ENCODE data around the gene NEK1. TPM values are rescaled to one million over a fixed set of nuclear protein-coding genes. Genes with fewer than 3 reads are reported as not detected.
A peak's percentile ranks its signal among the peaks of the same experiment; 100 is the strongest.

Gene NEK1, protein sequence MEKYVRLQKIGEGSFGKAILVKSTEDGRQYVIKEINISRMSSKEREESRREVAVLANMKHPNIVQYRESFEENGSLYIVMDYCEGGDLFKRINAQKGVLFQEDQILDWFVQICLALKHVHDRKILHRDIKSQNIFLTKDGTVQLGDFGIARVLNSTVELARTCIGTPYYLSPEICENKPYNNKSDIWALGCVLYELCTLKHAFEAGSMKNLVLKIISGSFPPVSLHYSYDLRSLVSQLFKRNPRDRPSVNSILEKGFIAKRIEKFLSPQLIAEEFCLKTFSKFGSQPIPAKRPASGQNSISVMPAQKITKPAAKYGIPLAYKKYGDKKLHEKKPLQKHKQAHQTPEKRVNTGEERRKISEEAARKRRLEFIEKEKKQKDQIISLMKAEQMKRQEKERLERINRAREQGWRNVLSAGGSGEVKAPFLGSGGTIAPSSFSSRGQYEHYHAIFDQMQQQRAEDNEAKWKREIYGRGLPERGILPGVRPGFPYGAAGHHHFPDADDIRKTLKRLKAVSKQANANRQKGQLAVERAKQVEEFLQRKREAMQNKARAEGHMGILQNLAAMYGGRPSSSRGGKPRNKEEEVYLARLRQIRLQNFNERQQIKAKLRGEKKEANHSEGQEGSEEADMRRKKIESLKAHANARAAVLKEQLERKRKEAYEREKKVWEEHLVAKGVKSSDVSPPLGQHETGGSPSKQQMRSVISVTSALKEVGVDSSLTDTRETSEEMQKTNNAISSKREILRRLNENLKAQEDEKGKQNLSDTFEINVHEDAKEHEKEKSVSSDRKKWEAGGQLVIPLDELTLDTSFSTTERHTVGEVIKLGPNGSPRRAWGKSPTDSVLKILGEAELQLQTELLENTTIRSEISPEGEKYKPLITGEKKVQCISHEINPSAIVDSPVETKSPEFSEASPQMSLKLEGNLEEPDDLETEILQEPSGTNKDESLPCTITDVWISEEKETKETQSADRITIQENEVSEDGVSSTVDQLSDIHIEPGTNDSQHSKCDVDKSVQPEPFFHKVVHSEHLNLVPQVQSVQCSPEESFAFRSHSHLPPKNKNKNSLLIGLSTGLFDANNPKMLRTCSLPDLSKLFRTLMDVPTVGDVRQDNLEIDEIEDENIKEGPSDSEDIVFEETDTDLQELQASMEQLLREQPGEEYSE (N-terminal part only)
- total RNA-seq (2021) = 10.3 to 12.8 TPM (median 12.7 TPM) in 3 replicates
- Bru-seq, nascent RNA = percentile 65 among the genes with signal in this experiment
- long read RNA-seq, experiment 1, full-length matches to known transcripts = 2 of 36 reads
- long read RNA-seq, experiment 1, partial matches to known transcripts = 14 of 36 reads
- long read RNA-seq, experiment 1, other reads (novel, unspliced or antisense) = 20 of 36 reads
- long read RNA-seq, experiment 2, partial matches to known transcripts = 5 of 16 reads
- long read RNA-seq, experiment 2, other reads (novel, unspliced or antisense) = 11 of 16 reads
- long read RNA-seq, experiment 3, partial matches to known transcripts = 8 of 8 reads
- long read RNA-seq, experiment 3, other reads (novel, unspliced or antisense) = 0 of 8 reads

DNA sequence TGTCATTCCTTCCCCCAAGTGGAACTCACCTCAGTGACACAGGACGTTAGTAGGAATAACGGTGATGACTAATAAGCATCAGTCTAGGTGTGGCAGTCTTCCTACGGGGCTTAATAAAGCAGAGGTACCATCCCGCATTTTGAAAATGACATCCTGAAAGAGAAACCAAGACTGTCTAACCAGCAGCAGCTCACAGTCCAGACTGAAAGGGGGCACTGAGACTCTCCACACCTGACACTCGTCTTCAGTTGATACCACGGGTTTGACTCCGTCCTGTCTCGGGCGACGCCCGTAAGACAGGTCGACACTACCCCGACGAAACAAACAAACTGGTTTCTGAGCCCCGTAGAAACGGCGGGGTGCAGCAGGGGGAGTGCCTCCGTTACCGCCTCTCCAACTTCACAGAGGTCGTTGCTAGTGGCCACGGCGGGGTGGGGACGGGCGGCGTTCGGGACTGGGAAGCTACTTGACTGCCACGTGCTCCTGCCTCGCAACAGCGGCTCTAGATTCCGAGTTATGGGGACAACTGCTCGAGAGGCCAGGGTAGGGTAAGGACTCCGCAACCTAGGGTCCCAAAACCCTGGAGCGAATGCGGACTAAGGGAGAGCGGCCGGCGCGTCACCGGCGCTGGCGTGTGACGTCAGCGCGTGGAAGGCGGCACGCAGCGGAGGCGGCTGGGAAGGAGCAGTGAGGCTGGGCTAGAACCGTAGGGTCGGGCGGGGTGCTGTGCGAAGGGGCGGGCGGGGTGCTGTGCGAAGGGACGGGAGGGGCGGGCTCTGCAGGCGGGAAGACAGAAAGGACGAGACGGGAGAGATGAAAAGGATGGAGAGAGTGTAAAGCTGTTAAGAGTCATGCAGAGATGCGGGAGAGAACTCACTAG lies at the start of gene NEK1:
Gene NEK1, minus strand, starts transcription at position 593 of the 880 bp plus-strand sequence. CDS start 9,953 bp downstream, outside the sequence.
- Mint-ChIP-seq H3K4me3 (peak within 1 kb of the TSS; percentile 87), H3K27me3 (ENCODE audit: low read depth) (no peaks in the 10 kb centered on the region), H3K9me3 (no peaks in the 10 kb centered on the region), H3K4me1 (peaks cover 18% of the 10 kb centered on the region), H3K27ac (peak within 1 kb of the TSS; percentile 96), H3K36me3 (no peaks in the 10 kb centered on the region)
- DNase-seq (ENCODE audit: low spot score) (peak; percentile 86), ATAC-seq (peak; percentile 94)
- POLR2A ChIA-PET = interaction anchor here (1.1 to 1.2 kb wide), 2 partner anchors 48 to 163 kb away, joined by 3 to 5 read pairs; no protein-coding TSS in a partner anchor
- CTCF ChIA-PET = interaction anchor here (0.9 to 2.2 kb wide), 17 partner anchors 10 to 690 kb away, joined by 3 to 18 read pairs (median 8); partner anchors contain the start of genes HPF1 and MFAP3L
- TF ChIP-seq SMAD3 (CRISPR knock-in tag; IDR thresholded peaks at IDR 0.05; ENCODE audit: borderline replicate concordance) (no peak), FOXK1 (CRISPR knock-in tag; IDR thresholded peaks at IDR 0.05) (peak; percentile 75; the same call in 1 of the 2 replicates), SP1 (CRISPR knock-in tag; conservative IDR thresholded peaks at IDR 0.05) (peak; percentile 73), JAZF1 (CRISPR knock-in tag; IDR thresholded peaks at IDR 0.05) (no peak), GABPB1 (CRISPR knock-in tag; IDR thresholded peaks at IDR 0.05) (0 out of 2 replicates have a peak, but pooled peaks have one; percentile 61), TCF7 (CRISPR knock-in tag; IDR thresholded peaks at IDR 0.05; ENCODE audit: low read depth) (no peak), NR2C2 (CRISPR knock-in tag; IDR thresholded peaks at IDR 0.05) (peak; percentile 38; the same call in 1 of the 2 replicates), ZNF219 (CRISPR knock-in tag; IDR thresholded peaks at IDR 0.05; ENCODE audit: borderline replicate concordance) (no peak), CBFB (CRISPR knock-in tag; IDR thresholded peaks at IDR 0.05; ENCODE audit: low read depth) (no peak), ESRRA (CRISPR knock-in tag; IDR thresholded peaks at IDR 0.05; ENCODE audit: borderline replicate concordance) (0 out of 2 replicates have a peak, but pooled peaks have one; percentile 30), IRF2 (CRISPR knock-in tag; IDR thresholded peaks at IDR 0.05; ENCODE audit: borderline replicate concordance, low read depth) (no peak), TP53 (CRISPR knock-in tag; IDR thresholded peaks at IDR 0.05) (no peak), TEAD1 (CRISPR knock-in tag; IDR thresholded peaks at IDR 0.05) (peak; percentile 71), MYBL2 (CRISPR knock-in tag; IDR thresholded peaks at IDR 0.05) (no peak), ZNF423 (CRISPR knock-in tag; IDR thresholded peaks at IDR 0.05) (no peak), NFE2L1 (CRISPR knock-in tag; IDR thresholded peaks at IDR 0.05) (0 out of 2 replicates have a peak, but pooled peaks have one; percentile 35), FOXP1 (CRISPR knock-in tag; IDR thresholded peaks at IDR 0.05; ENCODE audit: borderline replicate concordance) (peak; percentile 78; the same call in 1 of the 2 replicates), ETV6 (CRISPR knock-in tag; IDR thresholded peaks at IDR 0.05) (peak; percentile 82)
- TF ChIP-seq, protein P1, sequence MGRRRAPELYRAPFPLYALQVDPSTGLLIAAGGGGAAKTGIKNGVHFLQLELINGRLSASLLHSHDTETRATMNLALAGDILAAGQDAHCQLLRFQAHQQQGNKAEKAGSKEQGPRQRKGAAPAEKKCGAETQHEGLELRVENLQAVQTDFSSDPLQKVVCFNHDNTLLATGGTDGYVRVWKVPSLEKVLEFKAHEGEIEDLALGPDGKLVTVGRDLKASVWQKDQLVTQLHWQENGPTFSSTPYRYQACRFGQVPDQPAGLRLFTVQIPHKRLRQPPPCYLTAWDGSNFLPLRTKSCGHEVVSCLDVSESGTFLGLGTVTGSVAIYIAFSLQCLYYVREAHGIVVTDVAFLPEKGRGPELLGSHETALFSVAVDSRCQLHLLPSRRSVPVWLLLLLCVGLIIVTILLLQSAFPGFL (CRISPR knock-in tag; IDR thresholded peaks at IDR 0.05; ENCODE audit: borderline replicate concordance) = 0 out of 2 replicates have a peak, but pooled peaks have one; percentile 70
- TF ChIP-seq, protein P2, sequence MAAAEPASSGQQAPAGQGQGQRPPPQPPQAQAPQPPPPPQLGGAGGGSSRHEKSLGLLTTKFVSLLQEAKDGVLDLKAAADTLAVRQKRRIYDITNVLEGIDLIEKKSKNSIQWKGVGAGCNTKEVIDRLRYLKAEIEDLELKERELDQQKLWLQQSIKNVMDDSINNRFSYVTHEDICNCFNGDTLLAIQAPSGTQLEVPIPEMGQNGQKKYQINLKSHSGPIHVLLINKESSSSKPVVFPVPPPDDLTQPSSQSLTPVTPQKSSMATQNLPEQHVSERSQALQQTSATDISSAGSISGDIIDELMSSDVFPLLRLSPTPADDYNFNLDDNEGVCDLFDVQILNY (CRISPR knock-in tag; IDR thresholded peaks at IDR 0.05) = no peak
- TF ChIP-seq, protein P3, sequence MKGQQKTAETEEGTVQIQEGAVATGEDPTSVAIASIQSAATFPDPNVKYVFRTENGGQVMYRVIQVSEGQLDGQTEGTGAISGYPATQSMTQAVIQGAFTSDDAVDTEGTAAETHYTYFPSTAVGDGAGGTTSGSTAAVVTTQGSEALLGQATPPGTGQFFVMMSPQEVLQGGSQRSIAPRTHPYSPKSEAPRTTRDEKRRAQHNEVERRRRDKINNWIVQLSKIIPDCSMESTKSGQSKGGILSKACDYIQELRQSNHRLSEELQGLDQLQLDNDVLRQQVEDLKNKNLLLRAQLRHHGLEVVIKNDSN (CRISPR knock-in tag; IDR thresholded peaks at IDR 0.05) = no peak
- TF ChIP-seq, protein P4, sequence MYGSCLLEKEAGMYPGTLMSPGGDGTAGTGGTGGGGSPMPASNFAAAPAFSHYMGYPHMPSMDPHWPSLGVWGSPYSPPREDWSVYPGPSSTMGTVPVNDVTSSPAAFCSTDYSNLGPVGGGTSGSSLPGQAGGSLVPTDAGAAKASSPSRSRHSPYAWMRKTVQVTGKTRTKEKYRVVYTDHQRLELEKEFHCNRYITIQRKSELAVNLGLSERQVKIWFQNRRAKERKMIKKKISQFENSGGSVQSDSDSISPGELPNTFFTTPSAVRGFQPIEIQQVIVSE (CRISPR knock-in tag; IDR thresholded peaks at IDR 0.05; ENCODE audit: borderline replicate concordance) = no peak
- TF ChIP-seq, protein P5, sequence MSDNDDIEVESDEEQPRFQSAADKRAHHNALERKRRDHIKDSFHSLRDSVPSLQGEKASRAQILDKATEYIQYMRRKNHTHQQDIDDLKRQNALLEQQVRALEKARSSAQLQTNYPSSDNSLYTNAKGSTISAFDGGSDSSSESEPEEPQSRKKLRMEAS (CRISPR knock-in tag; IDR thresholded peaks at IDR 0.05) = peak; percentile 75
- TF ChIP-seq, protein P6, sequence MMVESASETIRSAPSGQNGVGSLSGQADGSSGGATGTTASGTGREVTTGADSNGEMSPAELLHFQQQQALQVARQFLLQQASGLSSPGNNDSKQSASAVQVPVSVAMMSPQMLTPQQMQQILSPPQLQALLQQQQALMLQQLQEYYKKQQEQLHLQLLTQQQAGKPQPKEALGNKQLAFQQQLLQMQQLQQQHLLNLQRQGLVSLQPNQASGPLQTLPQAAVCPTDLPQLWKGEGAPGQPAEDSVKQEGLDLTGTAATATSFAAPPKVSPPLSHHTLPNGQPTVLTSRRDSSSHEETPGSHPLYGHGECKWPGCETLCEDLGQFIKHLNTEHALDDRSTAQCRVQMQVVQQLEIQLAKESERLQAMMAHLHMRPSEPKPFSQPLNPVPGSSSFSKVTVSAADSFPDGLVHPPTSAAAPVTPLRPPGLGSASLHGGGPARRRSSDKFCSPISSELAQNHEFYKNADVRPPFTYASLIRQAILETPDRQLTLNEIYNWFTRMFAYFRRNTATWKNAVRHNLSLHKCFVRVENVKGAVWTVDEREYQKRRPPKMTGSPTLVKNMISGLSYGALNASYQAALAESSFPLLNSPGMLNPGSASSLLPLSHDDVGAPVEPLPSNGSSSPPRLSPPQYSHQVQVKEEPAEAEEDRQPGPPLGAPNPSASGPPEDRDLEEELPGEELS (CRISPR knock-in tag; IDR thresholded peaks at IDR 0.05) = peak; percentile 63; the same call in 1 of the 2 replicates
